GM13977 (cell line): ENCODE measurements around the gene SPIC.

Experiments
- DNase-seq: peaks from one replicate; pipeline ENCODE4 v3.0.0; 2012; ENCODE audit warnings: low spot score
- CTCF ChIP-seq: IDR thresholded peaks from 2 replicates; pipeline ENCODE4 v1.5.1; 2012; ENCODE audit warnings: mild to moderate bottlenecking, control low read depth; ENCODE audit not compliant: insufficient read depth; ENCODE audit errors: extremely low read depth, missing control alignments
- in situ Hi-C: fragments of 300-500 bp; cut with MboI; formaldehyde crosslinking; loops from one replicate; pipeline ENCODE4 v1.12.0; 2022; ENCODE audit warnings: low sequenced_read_pairs, low pct_unique_long_range_greater_than_20kb, mixed read lengths, inconsistent platforms; ENCODE audit not compliant: unreplicated experiment

The SPIC gene

GRCh38 chr12:101485021-101485420 lies 9.9 kb downstream of the SPIC start:
- no peak for DNase-seq
- TF ChIP-seq CTCF = no peak
- in situ Hi-C loops = no loop called here

GRCh38 chr12:101488469-101488868 lies 13.3 kb downstream of the SPIC start:
- no peak for DNase-seq
- no peak for TF ChIP-seq CTCF
- in situ Hi-C loops = no loop called here

DNA sequence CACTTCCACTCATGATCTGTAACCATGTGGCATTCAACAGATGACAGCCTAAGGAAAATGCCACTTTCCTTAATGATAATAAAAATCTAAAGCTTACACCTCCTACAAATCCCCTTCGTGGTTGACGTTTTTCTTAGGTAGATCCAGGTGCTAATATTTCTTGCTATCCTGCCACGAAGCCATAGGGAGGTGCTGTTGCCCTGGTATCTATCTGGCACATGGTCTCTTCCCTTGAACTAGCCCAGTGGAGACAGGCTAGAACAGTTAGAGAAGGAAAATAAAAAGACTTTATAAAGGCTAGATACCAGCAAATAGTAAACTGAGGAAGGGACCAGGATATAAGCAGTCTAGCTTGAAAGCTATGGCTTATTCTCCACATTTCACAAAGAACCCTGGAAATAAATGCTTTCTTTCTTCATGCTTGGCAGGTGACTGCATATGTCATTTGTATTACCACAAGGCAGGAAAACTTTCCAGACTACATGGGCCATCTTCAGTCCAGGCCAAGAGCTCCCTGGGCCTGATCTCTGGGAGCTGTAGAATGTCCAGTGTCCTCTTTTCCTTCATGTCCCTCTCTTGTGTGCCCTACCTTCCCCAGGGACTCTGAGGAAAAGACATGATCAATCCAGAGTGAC lies 15.3 kb downstream of the SPIC start:
- DNase-seq = peak; percentile 47
- in situ Hi-C loops = no loop called here
- TF ChIP-seq CTCF = peak; percentile 57

- in situ Hi-C loops = no loop called here
- no peak for TF ChIP-seq CTCF
- DNase-seq = no peak
Measured at GRCh38 chr12:101491329-101491728, 16.2 kb downstream of the SPIC start.

GRCh38 chr12:101493556-101493955 lies 18.4 kb downstream of the SPIC start:
- DNase-seq = no peak
- TF ChIP-seq CTCF = no peak
- in situ Hi-C loops = no loop called here

DNA sequence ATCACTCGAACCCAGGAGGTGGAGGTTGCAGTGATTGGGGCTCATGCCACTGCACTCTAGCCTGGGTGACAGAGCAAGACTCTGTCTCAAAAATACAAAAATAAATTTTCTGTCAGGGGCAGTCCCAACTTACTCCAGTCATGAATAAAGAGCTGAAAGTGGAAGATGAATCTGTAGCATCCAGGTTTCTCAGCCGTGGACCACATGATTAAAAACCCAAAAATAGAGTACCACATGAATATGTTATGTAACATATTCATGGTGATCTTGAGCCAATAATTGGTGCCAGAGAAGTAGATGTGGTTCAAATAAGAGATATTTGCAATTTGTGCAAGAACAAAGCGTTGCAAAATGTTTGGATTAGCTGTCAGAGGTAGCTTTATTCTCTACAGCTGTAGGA lies 23.1 kb downstream of the SPIC start:
- DNase-seq = no peak
- TF ChIP-seq CTCF = no peak
- in situ Hi-C loops = no loop called here
